IPS-11a (cell line): ENCODE data around the gene NOA1.
"Not testable (repeated sequence)": the region's sequence is repeated elsewhere in the genome, so short reads cannot be mapped to it uniquely, and the experiment has no call there.

Source experiments
- H3K4me3 ChIP-seq: one replicate; pipeline ENCODE4 v1.5.1; 2013; ENCODE audit warnings: low read depth, low read length, control low read depth

NOA1 gene

GRCh38 chr4:56959100-56959499, 18.3 kb downstream of the NOA1 start:
- H3K4me3 ChIP-seq = no peak overlapping the region

DNA sequence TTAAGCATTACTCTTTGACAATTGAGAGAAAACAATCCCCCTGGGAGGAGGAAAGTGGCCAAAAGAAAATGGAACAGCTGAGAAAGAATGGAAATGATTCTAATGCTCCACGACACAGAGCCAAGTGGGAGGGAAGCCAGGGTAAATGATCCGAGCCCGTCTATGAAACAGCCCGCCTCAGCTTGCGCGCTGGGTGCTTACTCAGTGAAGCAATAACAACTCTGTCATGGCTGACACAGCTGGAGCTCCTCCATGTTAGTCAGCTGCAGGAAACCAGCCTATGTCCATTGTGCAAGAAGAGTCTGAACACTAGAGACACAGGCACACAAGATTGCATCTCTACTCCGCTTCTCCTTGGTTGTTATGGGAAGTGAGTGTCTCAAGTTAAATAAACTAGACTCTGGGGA, 19.3 kb downstream of the NOA1 start:
- no peak overlapping the region for H3K4me3 ChIP-seq

DNA sequence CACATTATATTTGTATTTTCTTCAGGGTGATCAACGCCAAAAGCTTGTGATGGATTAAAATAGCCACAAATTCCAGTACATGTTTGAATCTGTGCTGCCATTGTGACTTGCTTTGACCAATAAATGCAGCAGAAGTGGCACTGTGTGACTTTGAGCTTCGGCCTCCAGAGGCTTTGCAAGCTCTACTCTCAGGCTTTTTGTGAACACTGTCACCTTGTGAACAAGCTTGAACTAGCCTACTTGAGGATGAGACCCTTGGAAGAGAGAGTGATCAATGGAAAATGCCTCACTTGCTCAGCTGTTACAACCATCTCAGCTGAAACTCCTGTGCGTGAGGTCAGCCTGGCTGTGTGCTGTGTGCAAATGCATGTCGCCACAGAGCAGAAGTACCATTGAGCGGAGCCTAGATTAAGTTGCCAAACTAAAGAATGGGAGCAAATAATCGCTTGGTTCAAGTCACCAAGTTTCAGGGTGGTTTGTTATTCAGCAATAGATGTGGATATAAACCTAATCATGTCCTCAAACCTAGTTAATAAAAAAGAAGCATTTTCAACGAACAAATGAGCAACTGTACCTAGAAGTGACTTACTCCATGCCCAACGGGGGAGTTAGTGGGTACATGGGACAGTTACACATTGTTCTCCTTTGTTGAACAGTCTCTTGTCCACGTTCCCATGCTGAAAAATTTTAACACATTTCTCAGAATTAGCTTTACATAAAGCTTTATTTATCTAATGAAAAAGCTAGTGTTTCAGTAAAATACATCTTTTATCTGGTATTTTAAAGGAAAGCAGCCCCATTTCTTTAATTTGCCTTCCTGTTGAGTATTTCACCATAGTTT, 23.5 kb downstream of the NOA1 start:
- no peak overlapping the region for H3K4me3 ChIP-seq

- H3K4me3 ChIP-seq = no peak overlapping the region
Measured at GRCh38 chr4:56941403-56941802, 36.0 kb downstream of the NOA1 start.

- no peak overlapping the region for H3K4me3 ChIP-seq
Measured at GRCh38 chr4:56940971-56941370, 36.4 kb downstream of the NOA1 start.

DNA sequence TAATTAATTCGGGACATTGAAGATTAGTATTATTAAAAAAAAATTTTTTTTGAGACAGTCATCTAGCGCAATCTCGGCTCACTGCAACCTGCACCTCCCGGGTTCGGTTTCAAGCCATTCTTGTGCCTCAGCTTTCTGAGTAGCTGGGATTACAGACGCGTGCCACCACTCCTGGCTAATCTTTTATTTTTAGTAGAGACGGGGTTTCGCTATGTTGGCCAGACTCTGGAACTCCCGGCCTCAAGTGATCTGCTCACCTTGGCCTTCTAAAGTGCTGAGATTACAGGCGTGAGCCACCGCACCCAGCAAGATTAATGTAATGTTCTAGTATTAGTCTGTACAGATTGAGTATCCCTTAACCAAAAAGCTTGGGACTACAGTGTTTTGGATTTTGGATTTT, 37.0 kb downstream of the NOA1 start:
- no peak overlapping the region for H3K4me3 ChIP-seq

- H3K4me3 ChIP-seq = not testable (repeated sequence)
Measured at GRCh38 chr4:56939826-56940225, 37.6 kb downstream of the NOA1 start.

DNA sequence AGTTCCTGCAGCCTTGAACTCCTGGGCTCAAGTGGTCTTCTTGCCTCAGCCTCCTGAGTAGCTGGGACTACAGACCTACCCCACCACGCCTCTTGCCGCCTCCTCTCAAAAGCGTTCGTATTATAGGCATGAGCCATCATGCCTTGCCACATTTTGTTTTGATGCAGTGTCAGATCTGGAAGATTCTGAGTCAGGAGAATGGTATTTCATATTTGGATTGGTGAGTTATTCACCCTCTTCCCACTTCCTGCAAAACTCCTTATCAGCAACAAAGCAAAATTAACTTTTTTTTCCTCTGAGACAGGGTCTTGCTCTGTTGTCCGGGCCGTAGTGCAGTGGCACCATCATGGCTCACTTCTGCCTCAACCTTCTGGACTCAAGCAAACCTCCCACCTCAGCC, 40.1 kb downstream of the NOA1 start:
- H3K4me3 ChIP-seq = no peak overlapping the region

DNA sequence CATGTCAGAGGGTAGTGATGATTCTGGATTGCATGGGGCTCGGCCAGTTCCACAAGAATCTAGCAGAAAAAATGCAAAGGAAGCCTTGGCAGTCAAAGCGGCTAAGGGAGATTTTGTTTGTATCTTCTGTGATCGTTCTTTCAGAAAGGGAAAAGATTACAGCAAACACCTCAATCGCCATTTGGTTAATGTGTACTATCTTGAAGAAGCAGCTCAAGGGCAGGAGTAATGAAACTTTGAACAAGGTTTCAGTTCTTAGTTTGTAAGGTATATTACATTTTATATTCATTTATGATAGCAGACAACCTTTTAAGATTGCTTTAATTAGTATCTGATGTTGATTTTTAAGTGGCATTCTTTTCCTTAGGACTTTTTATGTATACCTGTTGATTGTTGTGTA, 45.5 kb downstream of the NOA1 start:
- H3K4me3 ChIP-seq = no peak overlapping the region

GRCh38 chr4:56930638-56931037, 46.8 kb downstream of the NOA1 start:
- no peak overlapping the region for H3K4me3 ChIP-seq

GRCh38 chr4:56927196-56927595, 50.2 kb downstream of the NOA1 start:
- H3K4me3 ChIP-seq = no peak overlapping the region

DNA sequence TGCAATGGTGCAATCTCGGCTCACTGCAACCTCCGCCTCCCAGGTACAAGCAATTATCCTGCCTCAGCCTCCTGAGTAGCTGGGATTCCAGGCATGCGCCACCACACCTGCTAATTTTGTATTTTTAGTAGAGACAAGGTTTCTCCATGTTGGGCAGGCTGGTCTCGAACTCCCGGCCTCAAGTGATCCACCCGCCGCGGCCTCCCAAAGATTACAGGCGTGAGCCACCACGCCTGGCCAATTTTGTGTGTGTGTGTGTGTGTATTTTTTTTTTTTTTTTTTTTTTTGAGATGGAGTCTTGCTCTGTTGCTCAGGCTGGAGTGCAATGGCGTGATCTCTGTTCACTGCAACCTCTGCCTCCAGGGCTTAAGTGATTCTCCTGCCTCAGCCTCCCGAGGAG, 62.4 kb downstream of the NOA1 start:
- H3K4me3 ChIP-seq = not testable (repeated sequence)

DNA sequence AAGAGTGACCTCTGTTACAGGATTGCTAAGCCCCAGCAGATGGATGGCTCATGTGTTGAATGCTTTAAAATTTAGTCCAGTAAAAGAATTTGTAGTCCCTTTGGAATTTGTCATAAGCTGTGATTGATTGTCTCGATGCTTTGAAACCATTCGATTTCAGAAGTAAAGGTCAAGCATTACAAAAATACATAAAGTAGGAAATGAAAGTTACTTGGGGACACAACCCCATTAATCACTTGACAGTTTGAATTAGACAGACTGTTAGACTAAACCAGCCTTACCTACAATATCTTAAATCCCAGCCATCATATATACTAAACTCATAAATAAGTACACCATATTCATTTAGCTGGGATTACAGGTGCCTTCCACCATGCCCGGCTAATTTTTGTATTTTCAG, 63.1 kb downstream of the NOA1 start:
- no peak overlapping the region for H3K4me3 ChIP-seq
